ENCODE results near the gene ZNF70.

ZNF70 gene

GRCh38 chr22:23750714-23751440 lies at the start of gene ZNF70:
Gene ZNF70, minus strand, starts transcription at chr22:23751112. Its CDS starts 5,972 bp downstream, at chr22:23745140.
- DNase-seq (ENCODE audit: low read depth in 2 of 2), result peak; percentile 81 to 82

- DNase-seq (ENCODE audit: low read depth in 2 of 2), result no peak
Measured at GRCh38 chr22:23796461-23796860, 45.5 kb upstream of the ZNF70 start.

GRCh38 chr22:23793326-23793725 lies 42.4 kb upstream of the ZNF70 start:
- DNase-seq (ENCODE audit: low read depth in 2 of 2), result no peak

GRCh38 chr22:23791738-23792645 lies 41.1 kb upstream of the ZNF70 start:
- no peak for DNase-seq (ENCODE audit: low read depth in 2 of 2)

- DNase-seq (ENCODE audit: low read depth in 2 of 2), result no peak
Measured at GRCh38 chr22:23790819-23791737, 40.2 kb upstream of the ZNF70 start.

GRCh38 chr22:23789638-23790037 lies 38.7 kb upstream of the ZNF70 start:
- no peak for DNase-seq (ENCODE audit: low read depth in 2 of 2)

GRCh38 chr22:23789121-23789520 lies 38.2 kb upstream of the ZNF70 start:
- no peak for DNase-seq (ENCODE audit: low read depth in 2 of 2)

- DNase-seq (ENCODE audit: low read depth in 2 of 2), result no peak
Measured at GRCh38 chr22:23787910-23788309, 37.0 kb upstream of the ZNF70 start.

GRCh38 chr22:23787600-23787896 lies 36.6 kb upstream of the ZNF70 start:
- DNase-seq (ENCODE audit: low read depth in 2 of 2), result no peak

GRCh38 chr22:23786752-23787599 lies 36.1 kb upstream of the ZNF70 start, which contains the start of gene SMARCB1:
Gene SMARCB1, plus strand, starts transcription at chr22:23786966. Its CDS starts 204 bp downstream, at chr22:23787170.
- DNase-seq (ENCODE audit: low read depth in 2 of 2), result peak; percentile 82

- DNase-seq (ENCODE audit: low read depth in 2 of 2), result no peak
Measured at GRCh38 chr22:23786261-23786710, 35.4 kb upstream of the ZNF70 start.

- DNase-seq (ENCODE audit: low read depth in 2 of 2), result no peak
Measured at GRCh38 chr22:23784215-23784732, 33.4 kb upstream of the ZNF70 start.

- DNase-seq (ENCODE audit: low read depth in 2 of 2), result no peak
Measured at GRCh38 chr22:23783265-23784150, 32.6 kb upstream of the ZNF70 start.

- no peak for DNase-seq (ENCODE audit: low read depth in 2 of 2)
Measured at GRCh38 chr22:23782703-23783102, 31.8 kb upstream of the ZNF70 start.

GRCh38 chr22:23782252-23782651 lies 31.3 kb upstream of the ZNF70 start:
- no peak for DNase-seq (ENCODE audit: low read depth in 2 of 2)

- DNase-seq (ENCODE audit: low read depth in 2 of 2), result no peak
Measured at GRCh38 chr22:23781511-23782183, 30.7 kb upstream of the ZNF70 start.

GRCh38 chr22:23781065-23781464 lies 30.2 kb upstream of the ZNF70 start:
- no peak for DNase-seq (ENCODE audit: low read depth in 2 of 2)

- no peak for DNase-seq (ENCODE audit: low read depth in 2 of 2)
Measured at GRCh38 chr22:23780146-23780748, 29.3 kb upstream of the ZNF70 start.

- DNase-seq (ENCODE audit: low read depth in 2 of 2), result no peak
Measured at GRCh38 chr22:23779731-23780130, 28.8 kb upstream of the ZNF70 start.

All from stimulated activated CD8-positive, alpha-beta memory T cell treated with anti-CD3 and anti-CD28 coated beads, Interleukin-15, amount 100 ng/mL, for 48 hours (primary cell).